ENCODE data around the gene TSG101. TPM values are rescaled to one million over a fixed set of nuclear protein-coding genes. Genes with fewer than 3 reads are reported as not detected.

The TSG101 gene
- total and polyA plus RNA-seq, 11 donors, result 33.1 to 156 (median 69.1) TPM

GRCh38 chr11:18564149-18564548 is 37.4 kb upstream of the TSG101 start:
- no peak for ATAC-seq
- no peak for TF ChIP-seq CTCF (IDR thresholded peaks at IDR 0.05)
- TF ChIP-seq POLR2A (IDR thresholded peaks at IDR 0.05), result no peak
- Histone ChIP-seq H3K27me3 (no peaks in the 10 kb centered on the region), H3K9me3 (no peaks in the 10 kb centered on the region), H3K36me3 (peaks cover 0 to 97% (median 76%) of the 10 kb centered on the region in 9 donors), H3K4me3 (no peak overlapping the region), H3K4me1 (no peaks in the 10 kb centered on the region), H3K27ac (no peak overlapping the region)
- no peak for DNase-seq
- intact Hi-C loops (cut with DNase I), result no loop called here

DNA sequence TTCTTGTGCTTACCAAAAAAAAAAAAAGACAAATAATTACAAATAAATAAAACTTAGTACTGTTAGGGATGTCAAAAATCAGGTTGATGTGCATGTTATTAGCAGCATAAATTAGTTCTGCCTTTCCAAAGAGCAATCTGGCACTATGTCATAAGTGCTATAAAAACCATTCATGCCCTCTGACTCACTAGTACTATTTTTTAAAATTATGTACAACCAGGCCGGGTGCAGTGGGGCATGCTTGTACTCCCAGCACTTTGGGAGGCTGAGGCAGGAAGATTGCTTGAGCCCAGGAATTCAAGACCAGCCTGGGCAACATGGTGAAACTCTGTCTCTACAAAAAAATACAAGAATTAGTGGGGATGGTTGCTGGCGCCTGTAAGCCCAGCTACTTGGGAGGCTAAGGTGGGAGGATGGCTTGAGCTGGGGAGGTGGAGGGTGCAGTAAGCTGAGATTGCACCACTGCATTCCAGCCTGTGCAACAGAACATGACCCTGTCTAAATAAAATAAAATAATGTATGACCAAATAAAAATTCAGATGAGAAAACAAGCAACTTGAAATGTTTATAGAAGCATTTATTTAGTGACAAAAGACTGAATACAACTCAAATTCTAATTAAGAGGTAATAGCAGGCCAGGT is 36.5 kb upstream of the TSG101 start:
- WGBS, 4 donors, result 90 to 94% (median 93%) methylated on average over 2 of the region's 2 CpGs
- H3K27ac ChIP-seq, result no peak overlapping the region
- no peak overlapping the region for H3K4me3 ChIP-seq
- H3K9me3 ChIP-seq, result no peaks in the 10 kb centered on the region
- DNase-seq, result no peak
- ATAC-seq, result no peak
- no peaks in the 10 kb centered on the region for H3K27me3 ChIP-seq
- intact Hi-C loops (cut with DNase I), result no loop called here
- peaks cover 0 to 97% (median 79%) of the 10 kb centered on the region in 9 donors for H3K36me3 ChIP-seq
- no peaks in the 10 kb centered on the region for H3K4me1 ChIP-seq
- TF ChIP-seq POLR2A (IDR thresholded peaks at IDR 0.05), result no peak
- no peak for TF ChIP-seq CTCF (IDR thresholded peaks at IDR 0.05)

DNA sequence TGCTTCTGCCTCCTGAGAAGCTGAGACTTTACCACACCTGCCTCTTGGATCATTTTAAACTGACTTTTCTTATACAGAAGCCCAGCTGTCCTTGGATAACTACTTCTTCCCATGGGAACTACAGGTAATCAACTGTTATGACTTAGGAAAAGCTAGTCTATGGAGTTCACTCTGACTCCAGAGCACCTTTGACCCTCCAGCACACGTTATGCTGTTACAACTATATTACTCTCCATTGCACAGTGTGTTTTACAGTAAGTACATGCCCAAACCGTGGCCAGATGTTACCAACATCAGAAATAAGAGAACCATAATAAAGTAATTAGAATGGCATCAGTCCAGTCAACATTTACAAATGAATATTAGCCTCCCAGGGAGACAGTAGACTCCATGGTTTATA is 21.3 kb upstream of the TSG101 start:
- WGBS, 4 donors, result 80 to 89% (median 83%) methylated on average over 2 of the region's 2 CpGs

More for the DNA sequence above, 21.3 kb upstream of the TSG101 start:
- Histone ChIP-seq H3K27me3 (no peaks in the 10 kb centered on the region), H3K27ac (no peak overlapping the region), H3K4me1 (no peaks in the 10 kb centered on the region), H3K4me3 (no peak overlapping the region), H3K9me3 (no peaks in the 10 kb centered on the region), H3K36me3 (peaks cover 2 to 100% (median 72%) of the 10 kb centered on the region in 9 donors)
- ATAC-seq, result no peak
- intact Hi-C loops (cut with DNase I), result loop anchor here in 1 of 10 donors (10.0 kb wide), 1 partner anchor 187 kb away; no protein-coding TSS in a partner anchor
- TF ChIP-seq POLR2A (IDR thresholded peaks at IDR 0.05), result no peak
- no peak for TF ChIP-seq CTCF (IDR thresholded peaks at IDR 0.05)
- no peak for DNase-seq

All from heart left ventricle (tissue), 16 donors.